Central memory CD8-positive, alpha-beta T cell (primary cell): ENCODE results near the gene GATA3.

Source experiments
- ATAC-seq: fragments of 150-1000 bp; cut with Tn5 transposase; replicated peaks from 2 replicates; pipeline ENCODE4 v1.10.0; 2022; ENCODE audit warnings: mild to moderate bottlenecking, moderate FRiP score, moderate number of reproducible peaks; ENCODE audit not compliant: poor library complexity, severe bottlenecking; ENCODE audit errors: extremely low read depth
- DNase-seq, 2 donors: peaks; one replicate each; pipeline ENCODE4 v3.0.0; 2021; ENCODE audit warnings: low spot score in 2 of 2
- H3K27ac Mint-ChIP-seq: one replicate; pipeline ENCODE4 v1.8.0; 2022; ENCODE audit warnings: low read depth, mild to moderate bottlenecking, moderate library complexity, mixed read lengths
- H3K27me3 Mint-ChIP-seq: one replicate; pipeline ENCODE4 v1.8.0; 2022; ENCODE audit warnings: mixed read lengths
- H3K36me3 Mint-ChIP-seq: one replicate; pipeline ENCODE4 v1.8.0; 2022; ENCODE audit warnings: mild to moderate bottlenecking, moderate library complexity, mixed read lengths; ENCODE audit not compliant: insufficient read depth
- H3K4me1 Mint-ChIP-seq: one replicate; pipeline ENCODE4 v1.8.0; 2022; ENCODE audit warnings: mixed read lengths
- H3K4me3 Mint-ChIP-seq: one replicate; pipeline ENCODE4 v1.8.0; 2022; ENCODE audit warnings: mild to moderate bottlenecking, moderate library complexity, mixed read lengths
- H3K9me3 Mint-ChIP-seq: one replicate; pipeline ENCODE4 v1.8.0; 2022; ENCODE audit warnings: mixed read lengths

The GATA3 gene

GRCh38 chr10:8112230-8112905 lies 57.9 kb downstream of the GATA3 start:
- Mint-ChIP-seq H3K9me3 (no peaks in the 10 kb centered on the region), H3K27ac (no peak overlapping the region), H3K36me3 (no peaks in the 10 kb centered on the region), H3K4me3 (no peak overlapping the region), H3K27me3 (no peaks in the 10 kb centered on the region), H3K4me1 (no peaks in the 10 kb centered on the region)
- ATAC-seq (no peak), DNase-seq (no peak)

DNA sequence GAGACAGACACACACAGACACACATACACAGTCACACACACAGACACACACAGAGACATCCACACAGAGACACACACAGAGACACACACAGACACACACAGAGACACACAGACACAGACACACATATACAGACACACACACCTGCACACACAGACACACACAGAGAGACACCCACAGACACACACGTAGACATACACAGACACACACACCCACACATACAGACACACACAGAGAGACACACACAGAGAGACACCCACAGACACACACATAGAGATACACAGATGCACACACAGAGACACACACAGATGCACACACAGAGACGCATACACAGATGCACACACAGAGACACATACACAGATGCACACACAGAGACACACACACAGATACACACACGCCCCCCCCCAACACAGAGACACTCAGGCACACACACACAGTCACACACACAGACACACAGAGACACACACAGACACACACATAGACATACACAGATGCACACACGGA lies 58.5 kb downstream of the GATA3 start:
- DNase-seq (no peak), ATAC-seq (no peak)
- no peaks in the 10 kb centered on the region for H3K9me3 Mint-ChIP-seq
- no peaks in the 10 kb centered on the region for H3K36me3 Mint-ChIP-seq
- no peaks in the 10 kb centered on the region for H3K27me3 Mint-ChIP-seq
- H3K27ac Mint-ChIP-seq, result no peak overlapping the region
- H3K4me3 Mint-ChIP-seq, result no peak overlapping the region
- H3K4me1 Mint-ChIP-seq, result no peaks in the 10 kb centered on the region

- Mint-ChIP-seq H3K4me3 (no peak overlapping the region), H3K4me1 (no peaks in the 10 kb centered on the region), H3K27me3 (no peaks in the 10 kb centered on the region), H3K36me3 (no peaks in the 10 kb centered on the region), H3K27ac (no peak overlapping the region), H3K9me3 (no peaks in the 10 kb centered on the region)
- no peak for DNase-seq
- ATAC-seq, result no peak
Measured at GRCh38 chr10:8113616-8114015, 59.1 kb downstream of the GATA3 start.

GRCh38 chr10:8114741-8115617 lies 60.5 kb downstream of the GATA3 start:
- no peak for ATAC-seq
- Mint-ChIP-seq H3K27ac (no peak overlapping the region), H3K9me3 (no peaks in the 10 kb centered on the region), H3K4me1 (no peaks in the 10 kb centered on the region), H3K36me3 (no peaks in the 10 kb centered on the region), H3K27me3 (no peaks in the 10 kb centered on the region), H3K4me3 (no peak overlapping the region)
- DNase-seq, result no peak

DNA sequence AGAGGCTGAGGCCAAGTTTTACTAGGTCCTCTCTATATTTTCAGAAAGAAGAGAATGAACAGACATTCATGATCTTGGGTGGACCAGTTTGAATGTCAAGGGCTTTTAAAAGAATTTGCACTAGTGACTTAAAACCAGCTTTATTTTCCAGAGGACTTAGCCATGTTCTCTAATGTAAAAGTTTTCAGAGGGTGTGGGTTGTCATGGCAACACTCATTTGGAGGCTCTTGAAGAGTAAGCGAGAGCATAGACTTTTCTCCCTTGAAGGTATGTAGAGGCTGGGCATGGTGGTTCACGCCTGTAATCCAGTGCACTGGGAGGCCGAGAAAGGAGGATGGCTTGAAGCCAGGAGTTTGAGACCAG lies 61.1 kb downstream of the GATA3 start:
- Mint-ChIP-seq H3K36me3 (no peaks in the 10 kb centered on the region), H3K27me3 (no peaks in the 10 kb centered on the region), H3K4me1 (no peaks in the 10 kb centered on the region), H3K27ac (no peak overlapping the region), H3K4me3 (no peak overlapping the region), H3K9me3 (no peaks in the 10 kb centered on the region)
- DNase-seq (no peak), ATAC-seq (no peak)

- H3K27ac Mint-ChIP-seq, result no peak overlapping the region
- no peaks in the 10 kb centered on the region for H3K4me1 Mint-ChIP-seq
- no peak overlapping the region for H3K4me3 Mint-ChIP-seq
- H3K27me3 Mint-ChIP-seq, result no peaks in the 10 kb centered on the region
- no peaks in the 10 kb centered on the region for H3K9me3 Mint-ChIP-seq
- ATAC-seq (no peak), DNase-seq (no peak)
- H3K36me3 Mint-ChIP-seq, result no peaks in the 10 kb centered on the region
Measured at GRCh38 chr10:8116474-8116873, 62.0 kb downstream of the GATA3 start.

DNA sequence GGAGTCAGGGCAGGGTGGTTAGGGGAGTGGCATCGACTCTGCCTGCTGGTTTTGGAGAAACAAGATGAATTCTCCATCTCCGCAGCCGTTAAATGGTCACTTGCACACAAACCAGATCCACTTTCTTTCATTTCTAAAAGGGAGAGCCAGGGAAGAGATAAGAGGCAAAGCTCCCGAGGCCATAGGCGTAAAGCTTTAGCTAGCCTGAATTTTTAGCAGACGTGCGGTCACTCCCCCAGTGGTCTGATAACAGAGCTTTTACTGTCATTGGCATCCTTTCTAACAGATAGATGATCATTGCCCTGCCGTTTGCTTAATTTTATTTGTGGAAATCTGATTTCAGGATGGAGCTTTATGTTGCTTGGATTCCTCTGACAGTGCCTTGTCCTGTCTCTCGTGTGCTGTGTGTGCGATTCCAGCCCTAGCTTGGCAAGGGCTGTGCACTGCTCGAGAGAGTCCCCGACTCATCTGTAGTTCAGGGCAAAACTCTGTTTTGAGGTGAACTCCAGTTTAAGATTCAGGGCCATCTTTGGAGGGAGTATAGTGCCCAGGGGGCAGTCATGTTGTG lies 62.5 kb downstream of the GATA3 start:
- Mint-ChIP-seq H3K36me3 (no peaks in the 10 kb centered on the region), H3K4me3 (no peak overlapping the region), H3K9me3 (no peaks in the 10 kb centered on the region), H3K27me3 (no peaks in the 10 kb centered on the region), H3K27ac (no peak overlapping the region), H3K4me1 (no peaks in the 10 kb centered on the region)
- DNase-seq, result no peak
- no peak for ATAC-seq

DNA sequence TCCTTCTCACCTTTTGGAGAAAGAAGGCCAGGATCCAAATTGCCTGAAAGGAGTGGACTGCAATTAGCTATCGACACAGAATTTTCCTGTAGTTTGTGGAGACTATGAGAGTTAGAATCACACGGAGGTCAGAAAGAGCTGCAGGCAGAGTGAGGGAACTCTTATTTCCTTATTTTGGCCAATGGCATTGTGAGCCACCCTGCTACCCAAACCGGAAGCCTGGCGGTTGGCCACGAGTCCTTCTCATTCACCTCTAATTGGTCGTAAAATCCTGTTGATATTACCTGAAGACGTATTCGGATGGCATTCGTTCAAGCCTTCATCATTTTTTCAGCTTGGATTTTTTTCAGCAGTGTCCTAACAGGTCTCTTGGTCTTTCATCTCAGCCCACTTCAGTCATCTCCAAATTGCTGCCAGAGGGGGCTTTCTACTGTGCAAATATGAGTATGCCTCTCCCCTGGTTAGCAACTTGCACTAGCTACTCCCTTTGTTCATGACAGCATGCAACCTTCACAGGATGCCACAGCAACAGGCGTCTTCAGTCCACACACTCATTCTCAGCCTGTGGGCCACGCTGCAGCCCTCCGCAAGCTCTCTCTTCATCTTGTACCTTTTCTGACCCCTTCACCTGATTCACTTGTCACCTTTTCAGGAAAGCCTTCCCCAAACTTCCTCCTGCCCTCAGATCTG lies 66.9 kb downstream of the GATA3 start:
- no peaks in the 10 kb centered on the region for H3K9me3 Mint-ChIP-seq
- DNase-seq (no peak), ATAC-seq (no peak)
- no peaks in the 10 kb centered on the region for H3K27me3 Mint-ChIP-seq
- no peak overlapping the region for H3K4me3 Mint-ChIP-seq
- no peak overlapping the region for H3K27ac Mint-ChIP-seq
- no peaks in the 10 kb centered on the region for H3K4me1 Mint-ChIP-seq
- H3K36me3 Mint-ChIP-seq, result no peaks in the 10 kb centered on the region

GRCh38 chr10:8122611-8123369 lies 68.3 kb downstream of the GATA3 start:
- H3K27me3 Mint-ChIP-seq, result no peaks in the 10 kb centered on the region
- no peaks in the 10 kb centered on the region for H3K9me3 Mint-ChIP-seq
- H3K4me1 Mint-ChIP-seq, result no peaks in the 10 kb centered on the region
- no peaks in the 10 kb centered on the region for H3K36me3 Mint-ChIP-seq
- no peak overlapping the region for H3K4me3 Mint-ChIP-seq
- no peak overlapping the region for H3K27ac Mint-ChIP-seq
- DNase-seq (no peak), ATAC-seq (no peak)

DNA sequence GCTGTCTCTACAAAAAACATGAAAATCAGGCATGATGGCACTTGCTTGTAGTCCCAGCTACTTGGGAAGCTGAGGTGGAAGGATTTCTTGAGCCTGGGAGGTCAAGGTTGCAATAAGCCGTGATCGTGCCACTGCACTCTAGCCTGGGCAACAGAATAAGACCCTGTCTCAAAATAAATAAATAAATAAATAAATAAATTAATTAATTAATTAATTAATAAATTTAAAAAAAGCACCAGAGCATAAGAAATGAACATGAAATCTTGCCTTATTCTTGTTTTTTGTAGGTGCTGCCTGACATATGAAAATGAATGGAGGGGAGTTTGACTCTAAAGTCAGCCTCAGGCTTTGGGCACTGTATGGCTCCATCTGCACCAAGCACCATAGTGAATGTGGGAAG lies 69.9 kb downstream of the GATA3 start:
- H3K36me3 Mint-ChIP-seq, result no peaks in the 10 kb centered on the region
- no peaks in the 10 kb centered on the region for H3K27me3 Mint-ChIP-seq
- ATAC-seq (no peak), DNase-seq (no peak)
- H3K9me3 Mint-ChIP-seq, result no peaks in the 10 kb centered on the region
- no peak overlapping the region for H3K4me3 Mint-ChIP-seq
- no peak overlapping the region for H3K27ac Mint-ChIP-seq
- no peaks in the 10 kb centered on the region for H3K4me1 Mint-ChIP-seq
